PC-9 (cell line): ENCODE measurements around the gene CASQ1. TPM values are rescaled to one million over a fixed set of nuclear protein-coding genes. Genes with fewer than 3 reads are reported as not detected.
A peak's percentile ranks its signal among the peaks of the same experiment; 100 is the strongest.

Source experiments
- BruUV-seq: library from RNA; stranded (reverse); fragments of 400-500 nt; replicated peaks from 2 replicates; lab custom pipeline; 2021; lab: Mats Ljungman, UMichigan
- CTCF ChIA-PET: fragments of 300-600 bp; sonication (Branson Sonifier 250); formaldehyde crosslinking; loops from one replicate; lab custom pipeline; 2022; ENCODE audit warnings: antibody characterized with exemption; lab: Charles Lee
- POLR2A ChIA-PET: fragments of 300-600 bp; sonication (Branson Sonifier 250); formaldehyde crosslinking; loops from one replicate; lab custom pipeline; 2022; ENCODE audit warnings: antibody characterized with exemption; ENCODE audit not compliant: unreplicated experiment; lab: Charles Lee
- DNase-seq, 2 experiments: peaks; one replicate each; pipeline versions ENCODE4 v3.0.0 to v3.0.0-alpha.2; 2015 to 2022; ENCODE audit warnings: mixed read lengths in 1 of 2
- H2AFZ ChIP-seq: fragments of 200-600 bp; sonication (generic); 2 replicates; pipeline ENCODE4 v1.8.1; 2017; ENCODE audit warnings: antibody characterized with exemption
- H3F3A ChIP-seq: fragments of 200-600 bp; sonication (generic); 2 replicates; pipeline ENCODE4 v1.8.1; 2017; ENCODE audit warnings: antibody characterized with exemption, mild to moderate bottlenecking, low read depth; ENCODE audit not compliant: insufficient read depth
- H3K27ac ChIP-seq: fragments of 200-600 bp; sonication (generic); 2 replicates; pipeline ENCODE4 v1.6.1; 2016; ENCODE audit warnings: mixed run types
- H3K27me3 ChIP-seq: fragments of 200-600 bp; sonication (generic); 2 replicates; pipeline ENCODE4 v1.6.1; 2016; ENCODE audit warnings: low read depth, mixed run types; ENCODE audit not compliant: insufficient read depth
- H3K36me3 ChIP-seq: fragments of 200-600 bp; sonication (generic); 2 replicates; pipeline ENCODE4 v1.6.1; 2016; ENCODE audit warnings: low read depth, mixed run types
- H3K4me1 ChIP-seq: fragments of 200-600 bp; sonication (generic); replicated peaks from 2 replicates; pipeline ENCODE4 v1.6.1; 2016; ENCODE audit warnings: mixed run types; ENCODE audit not compliant: insufficient read depth
- H3K4me2 ChIP-seq: fragments of 200-600 bp; sonication (generic); 2 replicates; pipeline ENCODE4 v1.6.1; 2017; ENCODE audit warnings: mixed run types
- H3K4me3 ChIP-seq: fragments of 200-600 bp; sonication (generic); 2 replicates; pipeline ENCODE4 v1.6.1; 2016; ENCODE audit warnings: mixed run types
- H3K79me2 ChIP-seq: fragments of 200-600 bp; sonication (generic); 2 replicates; pipeline ENCODE4 v1.6.1; 2017; ENCODE audit warnings: low read depth, mixed run types
- H3K9me2 ChIP-seq: fragments of 200-600 bp; sonication (generic); 2 replicates; pipeline ENCODE4 v1.8.1; 2017; ENCODE audit warnings: mild to moderate bottlenecking; ENCODE audit not compliant: insufficient read depth
- H3K9me3 ChIP-seq: fragments of 200-600 bp; sonication (generic); 2 replicates; pipeline ENCODE4 v1.8.1; 2016; ENCODE audit warnings: low read depth; ENCODE audit not compliant: insufficient read depth
- H4K20me1 ChIP-seq: fragments of 200-600 bp; sonication (generic); 2 replicates; pipeline ENCODE4 v1.8.1; 2017; ENCODE audit not compliant: insufficient read depth
- EZH2 ChIP-seq: fragments of 200-600 bp; sonication (generic); IDR thresholded peaks from 2 replicates; pipeline ENCODE4 v1.8.0; 2017; ENCODE audit warnings: antibody characterized with exemption, low read depth
- intact Hi-C: fragments of 100-400 bp; cut with micrococcal nuclease; formaldehyde crosslinking; loops from one replicate; pipeline ENCODE4 v1.10.0; 2022; ENCODE audit not compliant: unreplicated experiment
- total RNA-seq: library from RNA; stranded (reverse); gene quantifications from 2 replicates; pipeline ENCODE4 v1.2.3, GENCODE V29; 2021
- TF ChIP-seq, protein P1 (sequence below): fragments of 200-600 bp; sonication (generic); conservative IDR thresholded peaks from 2 replicates; pipeline ENCODE4 v1.6.1; 2017; ENCODE audit warnings: mixed run types, antibody characterized with exemption, mild to moderate bottlenecking, moderate library complexity

Gene CASQ1
- total RNA-seq, 1 experiment from 2014 or later = not detected

DNA sequence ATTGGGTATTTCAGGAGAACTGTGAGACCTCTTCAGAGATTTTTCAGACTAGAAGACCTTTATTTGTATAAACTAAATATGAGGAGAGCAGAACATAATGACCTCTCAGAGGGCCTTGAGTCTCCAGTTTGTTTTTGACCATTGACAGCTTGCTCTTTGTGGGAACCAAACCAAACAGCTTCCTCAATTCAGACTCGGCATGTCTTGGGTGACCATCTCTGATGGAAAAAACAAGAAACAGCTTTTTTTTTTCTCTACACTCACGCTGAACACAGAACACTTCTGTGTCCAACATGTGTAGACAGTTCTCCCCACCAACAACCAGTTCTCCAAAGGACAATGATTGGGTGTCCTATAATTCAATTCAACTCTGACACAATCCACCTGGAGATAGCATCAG, 27.4 kb upstream of the CASQ1 start:
- Histone ChIP-seq H4K20me1 (no peaks in the 10 kb centered on the region), H3K36me3 (no peaks in the 10 kb centered on the region), H3K4me2 (no peak overlapping the region), H3K4me3 (no peak overlapping the region), H2AFZ (no peak overlapping the region), H3K27me3 (no peaks in the 10 kb centered on the region), H3F3A (no peaks in the 10 kb centered on the region; the same call in 1 of the 2 replicates), H3K9me3 (no peaks in the 10 kb centered on the region), H3K79me2 (no peaks in the 10 kb centered on the region), H3K9me2 (no peaks in the 10 kb centered on the region; the same call in 1 of the 2 replicates), H3K4me1 (peaks cover 19% of the 10 kb centered on the region; the same call in 1 of the 2 replicates), H3K27ac (no peak overlapping the region)
- no peak for DNase-seq
- intact Hi-C loops = loop anchor here (1.0 kb wide), 1 partner anchor 62 kb away; no protein-coding TSS in a partner anchor
- POLR2A ChIA-PET = interaction anchor here (0.5 kb wide), 1 partner anchor 63 kb away, joined by 3 read pairs; no protein-coding TSS in a partner anchor
- no TSS peak for BruUV-seq
- no peak for TF ChIP-seq EZH2
- TF ChIP-seq, protein P1, sequence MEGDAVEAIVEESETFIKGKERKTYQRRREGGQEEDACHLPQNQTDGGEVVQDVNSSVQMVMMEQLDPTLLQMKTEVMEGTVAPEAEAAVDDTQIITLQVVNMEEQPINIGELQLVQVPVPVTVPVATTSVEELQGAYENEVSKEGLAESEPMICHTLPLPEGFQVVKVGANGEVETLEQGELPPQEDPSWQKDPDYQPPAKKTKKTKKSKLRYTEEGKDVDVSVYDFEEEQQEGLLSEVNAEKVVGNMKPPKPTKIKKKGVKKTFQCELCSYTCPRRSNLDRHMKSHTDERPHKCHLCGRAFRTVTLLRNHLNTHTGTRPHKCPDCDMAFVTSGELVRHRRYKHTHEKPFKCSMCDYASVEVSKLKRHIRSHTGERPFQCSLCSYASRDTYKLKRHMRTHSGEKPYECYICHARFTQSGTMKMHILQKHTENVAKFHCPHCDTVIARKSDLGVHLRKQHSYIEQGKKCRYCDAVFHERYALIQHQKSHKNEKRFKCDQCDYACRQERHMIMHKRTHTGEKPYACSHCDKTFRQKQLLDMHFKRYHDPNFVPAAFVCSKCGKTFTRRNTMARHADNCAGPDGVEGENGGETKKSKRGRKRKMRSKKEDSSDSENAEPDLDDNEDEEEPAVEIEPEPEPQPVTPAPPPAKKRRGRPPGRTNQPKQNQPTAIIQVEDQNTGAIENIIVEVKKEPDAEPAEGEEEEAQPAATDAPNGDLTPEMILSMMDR = no peak
- CTCF ChIA-PET = interaction anchor here (1.0 kb wide), 1 partner anchor 57 kb away, joined by 3 read pairs; no protein-coding TSS in a partner anchor

DNA sequence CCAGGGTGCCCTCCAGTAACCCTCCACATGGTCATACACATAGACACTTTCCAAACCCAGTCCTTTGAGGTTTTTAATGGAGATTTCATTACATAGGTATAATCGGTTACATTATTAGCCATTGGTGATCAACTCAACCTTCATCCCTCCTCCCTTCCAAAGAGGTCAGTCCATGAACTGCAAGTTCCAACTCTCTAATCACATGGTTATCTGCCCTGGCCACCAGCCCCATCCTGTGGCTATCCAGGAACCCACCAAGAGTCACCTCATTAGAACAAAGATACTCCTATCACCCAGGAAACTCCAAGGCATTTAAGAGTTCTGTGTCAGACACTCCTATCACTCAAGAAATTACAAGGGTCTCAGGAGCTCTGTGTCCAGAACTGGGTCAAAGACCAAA, 26.8 kb upstream of the CASQ1 start:
- H3K4me2 ChIP-seq = no peak overlapping the region
- no TSS peak for BruUV-seq

DNA sequence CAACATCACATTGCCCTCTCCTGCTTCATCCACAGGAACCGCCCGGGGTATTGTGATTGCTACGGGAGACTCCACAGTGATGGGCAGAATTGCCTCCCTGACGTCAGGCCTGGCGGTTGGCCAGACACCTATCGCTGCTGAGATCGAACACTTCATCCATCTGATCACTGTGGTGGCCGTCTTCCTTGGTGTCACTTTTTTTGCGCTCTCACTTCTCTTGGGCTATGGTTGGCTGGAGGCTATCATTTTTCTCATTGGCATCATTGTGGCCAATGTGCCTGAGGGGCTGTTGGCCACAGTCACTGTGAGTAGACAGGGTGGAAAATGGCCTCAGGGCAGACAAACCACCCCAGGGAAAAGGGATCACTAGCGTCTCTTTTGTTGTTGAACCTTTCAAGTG, 26.3 kb upstream of the CASQ1 start:
- H4K20me1 ChIP-seq = no peaks in the 10 kb centered on the region
- H3K9me3 ChIP-seq = no peaks in the 10 kb centered on the region
- no peak overlapping the region for H3K27ac ChIP-seq
- DNase-seq = no peak
- no peak overlapping the region for H3K4me2 ChIP-seq
- CTCF ChIA-PET = no interaction called here
- intact Hi-C loops = no loop called here
- no peak overlapping the region for H3K4me3 ChIP-seq
- peaks cover 19% of the 10 kb centered on the region; the same call in 1 of the 2 replicates for H3K4me1 ChIP-seq
- H3K36me3 ChIP-seq = no peaks in the 10 kb centered on the region
- no TSS peak for BruUV-seq
- H3K79me2 ChIP-seq = no peaks in the 10 kb centered on the region
- H3F3A ChIP-seq = peaks cover under 1% of the 10 kb centered on the region; the same call in 1 of the 2 replicates
- no peak overlapping the region for H2AFZ ChIP-seq
- no peaks in the 10 kb centered on the region for H3K27me3 ChIP-seq
- no peaks in the 10 kb centered on the region; the same call in 1 of the 2 replicates for H3K9me2 ChIP-seq
- TF ChIP-seq, protein P1 = no peak
- TF ChIP-seq EZH2 = no peak
- POLR2A ChIA-PET = no interaction called here

More for the DNA sequence above, 26.8 kb upstream of the CASQ1 start:
- no peak overlapping the region for H3K27ac ChIP-seq
- H3K4me1 ChIP-seq = peaks cover 19% of the 10 kb centered on the region; the same call in 1 of the 2 replicates
- ChIA-PET CTCF (no interaction called here), POLR2A (no interaction called here)
- H3K79me2 ChIP-seq = no peaks in the 10 kb centered on the region
- no peaks in the 10 kb centered on the region; the same call in 1 of the 2 replicates for H3K9me2 ChIP-seq
- no peaks in the 10 kb centered on the region for H4K20me1 ChIP-seq
- no peaks in the 10 kb centered on the region for H3K27me3 ChIP-seq
- no peaks in the 10 kb centered on the region; the same call in 1 of the 2 replicates for H3F3A ChIP-seq
- no peak for DNase-seq
- no peak for TF ChIP-seq EZH2
- TF ChIP-seq, protein P1 = peak; percentile 46
- no peaks in the 10 kb centered on the region for H3K9me3 ChIP-seq
- no peak overlapping the region for H2AFZ ChIP-seq
- intact Hi-C loops = loop anchor here (1.0 kb wide), 1 partner anchor 62 kb away; no protein-coding TSS in a partner anchor
- no peaks in the 10 kb centered on the region for H3K36me3 ChIP-seq
- H3K4me3 ChIP-seq = no peak overlapping the region
